ENCODE results near the gene CHRM2. TPM values are rescaled to one million over a fixed set of nuclear protein-coding genes. Genes with fewer than 3 reads are reported as not detected.

CHRM2 gene
- total and polyA plus RNA-seq, 2 donors: under 0.01 to 0.33 TPM

DNA sequence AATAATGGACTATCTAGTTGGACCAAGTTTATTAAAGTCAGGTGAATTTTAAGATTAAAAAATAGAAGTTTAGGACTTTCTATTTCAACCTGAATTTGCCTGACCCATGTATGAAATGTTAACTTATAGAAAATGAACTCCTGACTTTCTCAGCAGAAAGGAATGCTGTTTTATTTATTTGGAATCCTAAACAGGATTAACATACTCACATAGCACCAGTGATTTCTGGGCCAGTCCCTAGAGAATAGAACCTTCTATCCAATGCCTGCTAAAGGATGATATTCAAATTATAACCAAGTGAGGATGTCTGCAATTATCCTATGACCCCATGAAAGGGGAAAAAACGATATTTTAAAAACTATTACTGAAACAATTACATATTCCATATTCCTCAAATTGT lies 148.8 kb downstream of the CHRM2 start:
- no peaks in the 10 kb centered on the region for H3K27me3 ChIP-seq (ENCODE audit: control insufficient read depth in 2 of 2, insufficient read depth in 1 of 2, low read length in 1 of 2)
- DNase-seq (ENCODE audit: low read depth in 6 of 9, low spot score in 9 of 9): no peak
- H3K4me3 ChIP-seq (ENCODE audit: low read length in 2 of 2): no peak overlapping the region
- no peaks in the 10 kb centered on the region for H3K4me1 ChIP-seq (ENCODE audit: control insufficient read depth in 2 of 2, insufficient read depth in 2 of 2, low read length in 2 of 2)
- no peaks in the 10 kb centered on the region for H3K36me3 ChIP-seq (ENCODE audit: control insufficient read depth in 2 of 2, insufficient read depth in 2 of 2, low read length in 1 of 2)
- 76% methylated on average over 1 of the region's 1 CpG for WGBS
- H3K9me3 ChIP-seq (ENCODE audit: control insufficient read depth in 2 of 2, insufficient read depth in 1 of 2, low read length in 1 of 2): peaks cover 0 to 4% of the 10 kb centered on the region in 2 donors
- H3K27ac ChIP-seq (ENCODE audit: low read depth in 1 of 2, low read length in 1 of 2): no peak overlapping the region

DNA sequence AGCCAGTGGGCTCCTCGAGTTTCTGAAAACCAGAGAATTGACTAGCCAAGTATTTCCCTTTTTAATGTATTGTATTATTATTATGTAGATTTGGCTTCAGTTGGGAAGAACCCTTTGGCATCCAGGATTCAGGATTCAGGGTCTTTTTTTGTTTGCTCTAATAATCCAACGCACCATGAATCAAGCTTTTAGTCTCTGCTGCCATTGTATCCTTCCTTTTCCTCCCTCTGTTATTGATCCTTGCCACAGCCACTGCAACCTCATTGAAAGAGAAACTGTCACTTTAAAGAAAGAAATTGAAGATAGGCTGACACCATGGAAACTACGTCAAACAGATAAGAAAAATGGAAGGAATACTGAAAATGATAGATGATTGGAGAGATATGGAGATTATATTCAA lies 150.0 kb downstream of the CHRM2 start:
- Histone ChIP-seq H3K4me3 (ENCODE audit: low read length in 2 of 2) (no peak overlapping the region), H3K9me3 (ENCODE audit: control insufficient read depth in 2 of 2, insufficient read depth in 1 of 2, low read length in 1 of 2) (peaks cover 0 to 4% of the 10 kb centered on the region in 2 donors), H3K27ac (ENCODE audit: low read depth in 1 of 2, low read length in 1 of 2) (no peak overlapping the region), H3K27me3 (ENCODE audit: control insufficient read depth in 2 of 2, insufficient read depth in 1 of 2, low read length in 1 of 2) (no peaks in the 10 kb centered on the region), H3K36me3 (ENCODE audit: control insufficient read depth in 2 of 2, insufficient read depth in 2 of 2, low read length in 1 of 2) (no peaks in the 10 kb centered on the region), H3K4me1 (ENCODE audit: control insufficient read depth in 2 of 2, insufficient read depth in 2 of 2, low read length in 2 of 2) (no peaks in the 10 kb centered on the region)
- 68% methylated on average over 3 of the region's 3 CpGs for WGBS
- DNase-seq (ENCODE audit: low read depth in 6 of 9, low spot score in 9 of 9): no peak

DNA sequence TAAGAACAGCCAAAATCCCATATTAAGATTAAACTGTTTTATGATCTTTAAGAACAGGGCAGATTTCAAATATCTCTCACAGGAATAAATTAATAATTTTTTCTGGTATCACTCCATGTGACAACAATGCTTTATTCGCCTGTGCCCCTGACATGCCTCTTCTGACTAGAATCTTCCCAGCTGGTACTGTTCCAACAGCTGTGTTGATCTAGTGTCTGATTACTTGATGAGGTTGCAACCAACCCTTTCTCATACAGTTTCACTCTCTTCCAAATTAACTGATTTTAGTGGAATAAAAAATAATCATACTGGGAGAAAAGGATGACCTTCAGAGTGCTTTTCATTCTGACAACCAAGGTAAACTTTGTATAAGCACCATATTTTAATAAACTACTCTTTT lies 151.9 kb downstream of the CHRM2 start:
- 85% methylated on average over 1 of the region's 1 CpG for WGBS
- Histone ChIP-seq H3K27ac (ENCODE audit: low read depth in 1 of 2, low read length in 1 of 2) (no peak overlapping the region), H3K4me1 (ENCODE audit: control insufficient read depth in 2 of 2, insufficient read depth in 2 of 2, low read length in 2 of 2) (no peaks in the 10 kb centered on the region)

DNA sequence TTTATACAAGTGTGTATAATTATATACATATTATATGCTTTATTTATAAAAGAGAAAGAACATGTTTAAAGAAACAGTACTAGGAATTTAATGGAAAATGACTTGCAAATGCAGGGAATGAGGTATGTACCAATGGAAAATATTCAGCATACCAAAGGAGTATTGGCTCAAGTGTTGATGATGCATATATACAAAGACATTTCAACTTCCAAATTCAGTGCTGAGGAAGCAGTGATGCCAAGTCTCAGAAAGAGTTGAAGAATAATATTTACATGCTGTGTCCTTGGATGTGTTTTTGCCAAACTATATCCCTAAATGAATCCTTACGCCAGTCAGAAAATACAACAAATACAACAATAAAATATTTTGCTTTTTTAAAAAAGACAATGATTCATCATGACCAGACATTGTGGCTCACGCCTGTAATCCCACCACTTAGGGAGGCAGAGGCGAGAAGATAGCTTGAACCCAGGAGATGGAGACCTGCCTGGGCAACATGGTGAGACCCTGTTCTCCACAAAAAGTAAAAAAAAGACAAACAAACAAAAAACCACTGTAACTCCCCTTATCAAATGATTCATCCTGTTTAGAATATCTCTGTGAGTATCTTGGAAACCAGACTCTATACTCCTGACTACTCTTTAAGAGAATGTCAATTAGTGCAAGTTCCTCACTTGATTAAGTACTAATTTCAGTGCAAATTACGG lies 157.2 kb downstream of the CHRM2 start:
- no peak for DNase-seq (ENCODE audit: low read depth in 6 of 9, low spot score in 9 of 9)
- no peaks in the 10 kb centered on the region for H3K36me3 ChIP-seq (ENCODE audit: control insufficient read depth in 2 of 2, insufficient read depth in 2 of 2, low read length in 1 of 2)
- no peak overlapping the region for H3K4me3 ChIP-seq (ENCODE audit: low read length in 2 of 2)
- H3K4me1 ChIP-seq (ENCODE audit: control insufficient read depth in 2 of 2, insufficient read depth in 2 of 2, low read length in 2 of 2): no peaks in the 10 kb centered on the region
- H3K27ac ChIP-seq (ENCODE audit: low read depth in 1 of 2, low read length in 1 of 2): no peak overlapping the region
- no peaks in the 10 kb centered on the region for H3K27me3 ChIP-seq (ENCODE audit: control insufficient read depth in 2 of 2, insufficient read depth in 1 of 2, low read length in 1 of 2)
- no peaks in the 10 kb centered on the region for H3K9me3 ChIP-seq (ENCODE audit: control insufficient read depth in 2 of 2, insufficient read depth in 1 of 2, low read length in 1 of 2)
- WGBS: 97% methylated on average over 4 of the region's 4 CpGs

More for the DNA sequence above, 151.9 kb downstream of the CHRM2 start:
- H3K4me3 ChIP-seq (ENCODE audit: low read length in 2 of 2): no peak overlapping the region
- no peaks in the 10 kb centered on the region for H3K36me3 ChIP-seq (ENCODE audit: control insufficient read depth in 2 of 2, insufficient read depth in 2 of 2, low read length in 1 of 2)
- no peaks in the 10 kb centered on the region for H3K27me3 ChIP-seq (ENCODE audit: control insufficient read depth in 2 of 2, insufficient read depth in 1 of 2, low read length in 1 of 2)
- DNase-seq (ENCODE audit: low read depth in 6 of 9, low spot score in 9 of 9): no peak
- H3K9me3 ChIP-seq (ENCODE audit: control insufficient read depth in 2 of 2, insufficient read depth in 1 of 2, low read length in 1 of 2): no peaks in the 10 kb centered on the region

DNA sequence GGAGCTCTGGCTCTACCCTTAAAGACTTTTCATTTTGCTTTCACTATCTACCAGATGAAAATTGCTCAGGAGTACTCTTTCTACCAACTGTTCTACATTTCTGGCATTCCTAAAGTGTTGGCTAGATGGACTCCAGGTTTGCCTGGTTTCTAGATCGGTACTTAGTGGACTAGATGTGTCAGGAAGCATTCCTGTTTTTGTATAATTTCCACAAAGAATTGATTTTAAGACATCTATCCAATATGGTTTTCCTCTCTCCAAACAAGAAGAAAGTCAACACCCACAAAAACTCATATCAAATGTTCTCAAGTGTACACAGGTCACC lies 157.7 kb downstream of the CHRM2 start:
- WGBS: 84% methylated on average over 1 of the region's 1 CpG
- DNase-seq (ENCODE audit: low read depth in 6 of 9, low spot score in 9 of 9): no peak
- no peaks in the 10 kb centered on the region for H3K4me1 ChIP-seq (ENCODE audit: control insufficient read depth in 2 of 2, insufficient read depth in 2 of 2, low read length in 2 of 2)
- H3K9me3 ChIP-seq (ENCODE audit: control insufficient read depth in 2 of 2, insufficient read depth in 1 of 2, low read length in 1 of 2): no peaks in the 10 kb centered on the region
- H3K4me3 ChIP-seq (ENCODE audit: low read length in 2 of 2): no peak overlapping the region
- H3K27ac ChIP-seq (ENCODE audit: low read depth in 1 of 2, low read length in 1 of 2): no peak overlapping the region
- H3K27me3 ChIP-seq (ENCODE audit: control insufficient read depth in 2 of 2, insufficient read depth in 1 of 2, low read length in 1 of 2): no peaks in the 10 kb centered on the region
- H3K36me3 ChIP-seq (ENCODE audit: control insufficient read depth in 2 of 2, insufficient read depth in 2 of 2, low read length in 1 of 2): no peaks in the 10 kb centered on the region

DNA sequence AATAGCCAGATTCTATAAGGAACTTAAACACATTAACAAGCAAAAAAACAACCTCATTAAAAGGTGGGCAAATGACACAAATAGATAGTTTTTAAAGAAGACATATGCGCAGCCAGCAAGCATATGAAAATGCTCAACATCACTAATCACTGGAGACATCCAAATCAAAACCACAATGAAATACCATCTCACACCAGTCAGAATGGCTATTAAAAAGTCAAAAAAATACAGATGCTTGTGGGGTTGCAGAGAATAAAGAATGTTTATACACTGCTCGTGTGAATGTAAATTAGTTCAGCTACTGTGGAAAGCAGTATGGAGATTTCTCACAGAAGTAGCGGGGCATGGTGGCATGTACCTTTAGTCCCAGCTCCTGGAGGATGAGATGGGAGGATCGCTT lies 164.0 kb downstream of the CHRM2 start:
- H3K27me3 ChIP-seq (ENCODE audit: control insufficient read depth in 2 of 2, insufficient read depth in 1 of 2, low read length in 1 of 2): no peaks in the 10 kb centered on the region
- no peak overlapping the region for H3K4me3 ChIP-seq (ENCODE audit: low read length in 2 of 2)
- H3K36me3 ChIP-seq (ENCODE audit: control insufficient read depth in 2 of 2, insufficient read depth in 2 of 2, low read length in 1 of 2): no peaks in the 10 kb centered on the region
- 95% methylated on average over 4 of the region's 4 CpGs for WGBS
- no peak overlapping the region for H3K27ac ChIP-seq (ENCODE audit: low read depth in 1 of 2, low read length in 1 of 2)
- DNase-seq (ENCODE audit: low read depth in 6 of 9, low spot score in 9 of 9): no peak
- no peaks in the 10 kb centered on the region for H3K4me1 ChIP-seq (ENCODE audit: control insufficient read depth in 2 of 2, insufficient read depth in 2 of 2, low read length in 2 of 2)
- H3K9me3 ChIP-seq (ENCODE audit: control insufficient read depth in 2 of 2, insufficient read depth in 1 of 2, low read length in 1 of 2): no peaks in the 10 kb centered on the region

DNA sequence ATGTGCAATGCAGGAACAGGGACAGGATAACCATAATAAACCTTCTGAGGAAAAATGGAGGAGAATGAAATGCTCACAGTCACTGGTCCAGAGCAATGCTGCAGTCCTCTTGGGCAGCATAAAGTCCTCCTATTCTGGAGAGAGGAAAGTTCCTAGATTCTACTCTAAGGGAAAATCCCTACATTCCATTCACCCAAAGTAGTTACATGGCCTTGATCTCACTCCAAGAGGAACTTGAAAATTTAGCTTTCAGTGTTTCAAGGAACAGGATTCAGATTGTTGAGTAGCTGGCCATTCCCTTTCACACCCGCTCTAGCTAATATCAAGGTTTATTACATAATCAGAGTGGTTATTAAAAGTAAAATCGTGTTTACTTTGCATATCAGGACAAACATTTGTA lies 168.3 kb downstream of the CHRM2 start:
- no peaks in the 10 kb centered on the region for H3K27me3 ChIP-seq (ENCODE audit: control insufficient read depth in 2 of 2, insufficient read depth in 1 of 2, low read length in 1 of 2)
- H3K9me3 ChIP-seq (ENCODE audit: control insufficient read depth in 2 of 2, insufficient read depth in 1 of 2, low read length in 1 of 2): no peaks in the 10 kb centered on the region
- 91% methylated on average over 2 of the region's 2 CpGs for WGBS
- H3K36me3 ChIP-seq (ENCODE audit: control insufficient read depth in 2 of 2, insufficient read depth in 2 of 2, low read length in 1 of 2): no peaks in the 10 kb centered on the region
- H3K4me3 ChIP-seq (ENCODE audit: low read length in 2 of 2): no peak overlapping the region
- H3K27ac ChIP-seq (ENCODE audit: low read depth in 1 of 2, low read length in 1 of 2): no peak overlapping the region
- DNase-seq (ENCODE audit: low read depth in 6 of 9, low spot score in 9 of 9): no peak
- H3K4me1 ChIP-seq (ENCODE audit: control insufficient read depth in 2 of 2, insufficient read depth in 2 of 2, low read length in 2 of 2): no peaks in the 10 kb centered on the region

DNA sequence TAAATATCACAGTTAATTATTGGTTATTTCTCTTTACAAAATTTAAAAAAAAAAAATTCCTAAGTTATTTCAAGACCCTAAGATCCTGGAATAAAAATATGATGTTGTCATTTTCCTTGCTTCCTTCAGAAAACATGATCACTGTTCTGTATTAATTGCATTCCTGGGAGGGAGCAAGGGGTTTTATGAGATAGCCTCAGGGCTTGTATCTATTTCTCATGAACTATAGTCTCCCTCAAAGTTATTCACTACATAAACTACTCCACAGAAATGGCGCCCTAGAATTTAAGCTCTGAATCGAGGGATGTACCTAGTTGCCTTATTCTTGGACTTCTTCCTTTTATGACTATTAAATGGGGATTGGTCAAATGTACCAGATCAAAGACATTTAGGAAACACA lies 170.3 kb downstream of the CHRM2 start:
- H3K4me3 ChIP-seq (ENCODE audit: low read length in 2 of 2): no peak overlapping the region
- no peak overlapping the region for H3K27ac ChIP-seq (ENCODE audit: low read depth in 1 of 2, low read length in 1 of 2)
- WGBS: 95% methylated on average over 2 of the region's 2 CpGs
- no peaks in the 10 kb centered on the region for H3K36me3 ChIP-seq (ENCODE audit: control insufficient read depth in 2 of 2, insufficient read depth in 2 of 2, low read length in 1 of 2)
- no peak for DNase-seq (ENCODE audit: low read depth in 6 of 9, low spot score in 9 of 9)
- H3K4me1 ChIP-seq (ENCODE audit: control insufficient read depth in 2 of 2, insufficient read depth in 2 of 2, low read length in 2 of 2): no peaks in the 10 kb centered on the region
- H3K27me3 ChIP-seq (ENCODE audit: control insufficient read depth in 2 of 2, insufficient read depth in 1 of 2, low read length in 1 of 2): no peaks in the 10 kb centered on the region
- no peaks in the 10 kb centered on the region for H3K9me3 ChIP-seq (ENCODE audit: control insufficient read depth in 2 of 2, insufficient read depth in 1 of 2, low read length in 1 of 2)

DNA sequence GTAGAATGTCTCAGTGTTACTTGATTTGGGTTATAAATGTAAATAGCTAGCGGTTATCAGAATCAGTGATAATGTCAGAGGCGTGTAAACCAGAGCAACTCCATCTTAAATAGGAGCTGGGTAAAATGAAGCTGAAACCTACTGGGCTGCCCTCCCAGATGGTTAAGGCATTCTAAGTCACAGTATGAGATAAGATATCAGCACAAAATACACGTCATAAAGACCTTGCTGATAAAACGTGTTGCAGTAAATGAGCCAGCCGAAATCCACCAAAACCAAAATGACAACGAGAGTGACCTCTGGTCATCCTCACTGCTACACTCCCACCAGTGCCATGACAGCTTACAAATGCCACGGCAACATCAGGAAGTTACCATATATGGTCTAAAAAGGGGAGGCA lies 172.3 kb downstream of the CHRM2 start:
- no peak overlapping the region for H3K4me3 ChIP-seq (ENCODE audit: low read length in 2 of 2)
- H3K36me3 ChIP-seq (ENCODE audit: control insufficient read depth in 2 of 2, insufficient read depth in 2 of 2, low read length in 1 of 2): no peaks in the 10 kb centered on the region
- H3K27ac ChIP-seq (ENCODE audit: low read depth in 1 of 2, low read length in 1 of 2): no peak overlapping the region
- H3K27me3 ChIP-seq (ENCODE audit: control insufficient read depth in 2 of 2, insufficient read depth in 1 of 2, low read length in 1 of 2): no peaks in the 10 kb centered on the region
- no peak for DNase-seq (ENCODE audit: low read depth in 6 of 9, low spot score in 9 of 9)
- 94% methylated on average over 7 of the region's 7 CpGs for WGBS
- H3K4me1 ChIP-seq (ENCODE audit: control insufficient read depth in 2 of 2, insufficient read depth in 2 of 2, low read length in 2 of 2): no peaks in the 10 kb centered on the region
- H3K9me3 ChIP-seq (ENCODE audit: control insufficient read depth in 2 of 2, insufficient read depth in 1 of 2, low read length in 1 of 2): peaks cover 0 to 2% of the 10 kb centered on the region in 2 donors

DNA sequence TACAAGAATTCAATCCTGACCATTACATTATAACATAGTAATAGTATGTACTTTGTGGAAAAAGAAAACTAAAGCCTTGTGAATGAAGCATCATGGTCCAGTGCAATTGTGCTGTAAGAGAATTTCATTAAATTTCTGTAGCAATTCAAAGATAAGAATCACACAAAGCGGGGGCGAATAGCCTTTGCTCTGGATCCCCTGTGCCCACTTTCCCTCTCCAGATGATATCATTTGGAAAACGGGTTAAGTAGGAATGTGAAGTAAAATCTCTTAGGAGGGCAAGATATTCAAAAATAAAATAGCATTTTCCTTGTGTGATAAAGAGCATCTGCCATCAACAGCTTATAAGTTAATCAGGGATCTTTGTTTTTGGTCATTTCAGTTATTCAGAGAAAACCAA lies 177.1 kb downstream of the CHRM2 start:
- H3K27ac ChIP-seq (ENCODE audit: low read depth in 1 of 2, low read length in 1 of 2): no peak overlapping the region
- peaks cover 0 to 2% of the 10 kb centered on the region in 2 donors for H3K9me3 ChIP-seq (ENCODE audit: control insufficient read depth in 2 of 2, insufficient read depth in 1 of 2, low read length in 1 of 2)
- DNase-seq (ENCODE audit: low read depth in 6 of 9, low spot score in 9 of 9): no peak
- no peak overlapping the region for H3K4me3 ChIP-seq (ENCODE audit: low read length in 2 of 2)
- H3K4me1 ChIP-seq (ENCODE audit: control insufficient read depth in 2 of 2, insufficient read depth in 2 of 2, low read length in 2 of 2): no peaks in the 10 kb centered on the region
- 96% methylated on average over 3 of the region's 3 CpGs for WGBS
- no peaks in the 10 kb centered on the region for H3K27me3 ChIP-seq (ENCODE audit: control insufficient read depth in 2 of 2, insufficient read depth in 1 of 2, low read length in 1 of 2)
- no peaks in the 10 kb centered on the region for H3K36me3 ChIP-seq (ENCODE audit: control insufficient read depth in 2 of 2, insufficient read depth in 2 of 2, low read length in 1 of 2)

All from thymus (tissue), 11 donors.